GM19467 (cell line): ENCODE measurements around the gene WDFY4.

Experiments
- ATAC-seq: cut with Tn5 transposase; IDR thresholded peaks from one replicate; pipeline ENCODE4 v1.9.1; 2021; ENCODE audit warnings: mild to moderate bottlenecking, moderate library complexity; ENCODE audit not compliant: unreplicated experiment

WDFY4 gene

GRCh38 chr10:49001870-49002672 is 317.4 kb downstream of the WDFY4 start:
- no peak for ATAC-seq

- no peak for ATAC-seq
Measured at GRCh38 chr10:49005270-49005669, 320.6 kb downstream of the WDFY4 start.

- no peak for ATAC-seq
Measured at GRCh38 chr10:49007129-49007528, 322.5 kb downstream of the WDFY4 start.

- no peak for ATAC-seq
Measured at GRCh38 chr10:49008091-49008490, 323.4 kb downstream of the WDFY4 start.

GRCh38 chr10:49008505-49009198 is 324.0 kb downstream of the WDFY4 start:
- ATAC-seq, result no peak

- no peak for ATAC-seq
Measured at GRCh38 chr10:49009199-49009979, 324.7 kb downstream of the WDFY4 start.

- ATAC-seq, result no peak
Measured at GRCh38 chr10:49010295-49010694, 325.6 kb downstream of the WDFY4 start.

- no peak for ATAC-seq
Measured at GRCh38 chr10:49010865-49011264, 326.2 kb downstream of the WDFY4 start.

GRCh38 chr10:49011756-49012155 is 327.1 kb downstream of the WDFY4 start:
- no peak for ATAC-seq

GRCh38 chr10:49012603-49013002 is 327.9 kb downstream of the WDFY4 start:
- ATAC-seq, result no peak

GRCh38 chr10:49015700-49016099 is 331.0 kb downstream of the WDFY4 start:
- no peak for ATAC-seq

- no peak for ATAC-seq
Measured at GRCh38 chr10:49021685-49022084, 337.0 kb downstream of the WDFY4 start.

GRCh38 chr10:49023071-49023470 is 338.4 kb downstream of the WDFY4 start:
- ATAC-seq, result no peak

GRCh38 chr10:49023752-49024151 is 339.1 kb downstream of the WDFY4 start:
- no peak for ATAC-seq

- ATAC-seq, result no peak
Measured at GRCh38 chr10:49024484-49024883, 339.8 kb downstream of the WDFY4 start.

GRCh38 chr10:49025347-49025983 is 340.8 kb downstream of the WDFY4 start:
- no peak for ATAC-seq

GRCh38 chr10:49028639-49029038 is 344.0 kb downstream of the WDFY4 start:
- ATAC-seq, result no peak

GRCh38 chr10:49029666-49030065 is 345.0 kb downstream of the WDFY4 start:
- no peak for ATAC-seq
